K562 (cell line): Measurements from ENCODE around the gene TNFAIP8L1. TPM values are rescaled to one million over a fixed set of nuclear protein-coding genes. Genes with fewer than 3 reads are reported as not detected.
A peak's percentile ranks its signal among the peaks of the same experiment; 100 is the strongest.

Experiments used
- ASH1L ChIP-seq: fragments of 450-650 bp; IDR thresholded peaks from 2 replicates; pipeline ENCODE4 v1.6.1; 2018; ENCODE audit warnings: borderline replicate concordance, mild to moderate bottlenecking, low read depth; ENCODE audit not compliant: partially characterized antibody
- BCL6 ChIP-seq: fragments of 250-450 bp; sonication (Bioruptor Pico); IDR thresholded peaks from 2 replicates; pipeline ENCODE4 v1.4.0; 2020
- HNRNPUL1 ChIP-seq: fragments of 200-400 bp; formaldehyde crosslinking; IDR thresholded peaks from 2 replicates; pipeline ENCODE4 v1.6.1; 2017; ENCODE audit warnings: low read length
- MAZ ChIP-seq, 2 experiments: fragments of 450-650 bp in 1 of 2; sonication (generic) in 1 of 2; formaldehyde crosslinking; IDR thresholded peaks in 1 of 2; conservative IDR thresholded peaks in 1 of 2; 2 replicates each; pipeline versions ENCODE4 v1.4.0 to v1.5.0; 2020; ENCODE audit warnings: mild to moderate bottlenecking in 1 of 2, missing genetic modification reagents in 1 of 2
- NR2C2 ChIP-seq, 2 experiments: fragments of 200-800 bp in 1 of 2; sonication (Bioruptor generic) in 1 of 2; sonication (generic) in 1 of 2; formaldehyde crosslinking in 1 of 2; IDR thresholded peaks; 2 replicates each; pipeline versions ENCODE4 v1.6.1 to v1.8.0; 2016 to 2022; ENCODE audit warnings: mild to moderate bottlenecking in 1 of 2, missing compliant biosample characterization in 1 of 2, missing genetic modification characterization in 1 of 2, missing genetic modification reagents in 1 of 2
- RFX5 ChIP-seq: IDR thresholded peaks from 2 replicates; pipeline ENCODE4 v1.6.1; 2011; ENCODE audit warnings: low read depth, mild to moderate bottlenecking, improper control_type of control experiment, low read length
- SIRT6 ChIP-seq: IDR thresholded peaks from one replicate; pipeline ENCODE4 v1.6.1; 2012; ENCODE audit warnings: low read depth, mild to moderate bottlenecking, control low read depth, inconsistent platforms, low read length, moderate library complexity
- polyA plus RNA-seq, 8 experiments: library from polyadenylated mRNA; depleted of rRNA in 4 of 8; stranded (reverse) in 5 of 8; unstranded in 3 of 8; fragments of >200 nt; fragmentation: Nextera tagmentation in 2 of 8; fragmentation: Illumina TruSeq in 1 of 8; extraction: Ambion mirVana in 2 of 8; extraction: Trizol in 1 of 8; gene quantifications; 2 replicates each; pipeline versions ENCODE4 v1.2.1 to v1.2.3, GENCODE V29; 2011 to 2014; ENCODE audit warnings: inconsistent platforms in 1 of 8, missing spikeins in 1 of 8
- total RNA-seq, 7 experiments: library from RNA; depleted of rRNA in 6 of 7; stranded (reverse); fragments of >200 nt in 6 of 7; fragmentation: Illumina TruSeq in 2 of 7; extraction: Trizol in 2 of 7; gene quantifications; 2 replicates each; pipeline versions ENCODE4 v1.2.1 to v1.2.3, GENCODE V29; 2011 to 2021; ENCODE audit warnings: low replicate concordance in 1 of 7
- TF ChIP-seq, protein P1 (sequence below): fragments of 250-450 bp; sonication (Bioruptor Pico); IDR thresholded peaks from 2 replicates; pipeline ENCODE4 v1.5.0; 2021; ENCODE audit warnings: mild to moderate bottlenecking, moderate library complexity
- TF ChIP-seq, protein P2 (sequence below): sonication (generic); formaldehyde crosslinking; IDR thresholded peaks from 2 replicates; pipeline ENCODE4 v1.8.1; 2023; ENCODE audit warnings: mild to moderate bottlenecking, missing genetic modification reagents
- TF ChIP-seq, protein P3 (sequence below): fragments of 250-450 bp; sonication (Bioruptor Pico); IDR thresholded peaks from 2 replicates; pipeline ENCODE4 v1.4.0; 2020; ENCODE audit warnings: mild to moderate bottlenecking, moderate library complexity
- TF ChIP-seq, protein P4 (sequence below), 2 experiments: fragments of 450-650 bp; formaldehyde crosslinking in 1 of 2; IDR thresholded peaks; 2 replicates each; pipeline versions ENCODE4 v1.4.0 to v1.6.1; 2014 to 2020; ENCODE audit warnings: mild to moderate bottlenecking in 2 of 2, borderline replicate concordance in 1 of 2, low read depth in 1 of 2

Gene TNFAIP8L1
- total and polyA plus RNA-seq, 9 of the 15 experiments (the other 6 are each of a cell fraction or from before 2014, with no cell fraction given), result 0.69 to 9.3 (median 4.9) TPM

DNA sequence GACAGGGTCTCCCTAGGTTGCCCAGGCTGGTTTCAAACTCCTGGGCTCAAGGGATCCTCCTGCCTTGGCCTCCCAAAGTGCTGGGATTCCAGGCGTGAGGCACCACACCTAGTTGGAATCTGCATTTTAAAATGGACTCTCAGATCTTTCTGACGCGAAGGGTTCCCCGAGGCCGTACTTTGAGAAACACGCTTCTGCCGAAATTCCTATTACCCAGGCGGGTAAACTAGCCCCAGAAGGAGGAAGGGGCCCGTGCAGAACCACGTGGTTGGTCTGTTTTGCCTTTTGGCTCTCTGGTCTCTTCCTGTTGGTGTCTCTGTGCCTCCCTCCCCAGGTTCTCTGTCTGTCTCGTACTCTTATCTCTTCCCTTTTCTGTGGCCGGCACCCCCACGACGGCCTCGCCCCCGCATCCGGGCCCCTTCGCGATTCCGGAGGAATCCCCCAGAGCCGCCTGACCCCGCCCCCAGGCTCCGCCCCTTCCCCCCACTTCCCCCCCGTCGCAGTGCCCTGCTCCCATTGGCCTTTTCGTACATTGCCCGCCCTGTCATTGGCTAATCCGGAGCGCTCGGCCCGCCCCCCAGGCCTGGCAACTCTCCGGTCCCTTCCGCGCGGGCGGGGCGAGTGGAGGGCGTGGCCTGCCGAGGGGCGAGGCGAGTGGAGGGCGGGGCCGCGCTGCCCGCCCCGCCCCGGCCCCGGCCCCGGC, at the start of gene TNFAIP8L1 (continued):
- TF ChIP-seq, protein P1, sequence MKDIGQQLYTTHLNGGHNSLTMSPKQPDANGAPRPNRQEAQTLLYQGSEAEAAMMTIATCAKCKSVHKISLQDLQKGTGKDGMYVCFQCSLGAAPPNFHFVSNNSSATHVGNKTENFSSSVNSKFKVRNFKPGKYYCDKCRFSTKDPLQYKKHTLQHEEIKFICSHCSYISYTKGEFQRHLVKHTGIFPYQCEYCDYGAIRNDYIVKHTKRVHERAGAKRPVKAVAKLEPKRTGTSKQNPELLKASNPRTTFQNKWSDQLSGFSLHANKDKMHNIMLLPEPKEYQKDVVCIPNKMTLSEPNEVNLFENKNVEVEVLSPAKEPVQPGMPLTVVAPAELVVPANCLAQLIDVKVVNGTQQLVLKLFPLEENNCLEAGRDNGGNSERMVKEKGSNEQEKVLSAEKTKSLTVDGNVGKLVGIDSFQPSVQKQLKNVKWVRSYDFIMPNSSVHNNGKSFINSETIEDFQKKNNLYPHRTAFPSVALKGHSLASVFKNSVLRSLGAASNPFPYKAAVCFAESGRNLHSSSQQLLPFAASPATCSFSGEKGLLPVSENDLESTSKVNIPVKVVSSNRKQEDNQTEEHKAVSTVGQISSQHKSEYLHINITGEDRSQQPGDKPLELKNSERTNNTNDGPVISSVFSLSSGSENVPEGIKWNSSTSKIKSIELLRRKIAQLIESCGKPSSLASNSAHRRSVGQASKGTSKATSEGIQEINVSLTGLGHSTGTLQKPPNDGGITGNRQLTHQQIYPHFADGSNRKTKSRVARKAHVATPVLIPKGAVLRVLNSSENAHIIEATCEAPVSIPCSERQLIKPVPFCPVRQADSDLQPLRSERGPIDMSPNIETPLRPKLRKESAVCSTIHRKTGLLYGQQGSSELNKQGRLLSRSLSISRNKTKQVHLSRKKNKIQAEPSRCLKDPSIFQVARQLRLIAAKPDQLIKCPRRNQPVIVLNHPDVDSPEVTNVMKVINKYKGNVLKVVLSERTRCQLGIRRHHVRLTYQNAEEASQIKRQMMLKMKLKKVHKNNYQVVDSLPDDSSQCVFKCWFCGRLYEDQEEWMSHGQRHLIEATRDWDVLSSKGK (CRISPR knock-in tag), result no peak
- TF ChIP-seq RFX5 (no peak), HNRNPUL1 (no peak), ASH1L (peak; percentile 59), BCL6 (CRISPR knock-in tag) (no peak), SIRT6 (no peak), MAZ (CRISPR knock-in tag; conservative IDR thresholded peaks at IDR 0.05 in 1 of 2, IDR thresholded peaks at IDR 0.05 in 1 of 2) (peak in 1 of 2 experiments; percentile 82; a peak in 2 of 4 replicates), NR2C2 (CRISPR knock-in tag; IDR thresholded peaks at IDR 0.05) (no peak), NR2C2 (tag; IDR thresholded peaks at IDR 0.05) (peak; percentile 30; the same call in 1 of the 2 replicates)
- TF ChIP-seq, protein P2, sequence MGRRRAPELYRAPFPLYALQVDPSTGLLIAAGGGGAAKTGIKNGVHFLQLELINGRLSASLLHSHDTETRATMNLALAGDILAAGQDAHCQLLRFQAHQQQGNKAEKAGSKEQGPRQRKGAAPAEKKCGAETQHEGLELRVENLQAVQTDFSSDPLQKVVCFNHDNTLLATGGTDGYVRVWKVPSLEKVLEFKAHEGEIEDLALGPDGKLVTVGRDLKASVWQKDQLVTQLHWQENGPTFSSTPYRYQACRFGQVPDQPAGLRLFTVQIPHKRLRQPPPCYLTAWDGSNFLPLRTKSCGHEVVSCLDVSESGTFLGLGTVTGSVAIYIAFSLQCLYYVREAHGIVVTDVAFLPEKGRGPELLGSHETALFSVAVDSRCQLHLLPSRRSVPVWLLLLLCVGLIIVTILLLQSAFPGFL (CRISPR knock-in tag), result no peak
- TF ChIP-seq, protein P3, sequence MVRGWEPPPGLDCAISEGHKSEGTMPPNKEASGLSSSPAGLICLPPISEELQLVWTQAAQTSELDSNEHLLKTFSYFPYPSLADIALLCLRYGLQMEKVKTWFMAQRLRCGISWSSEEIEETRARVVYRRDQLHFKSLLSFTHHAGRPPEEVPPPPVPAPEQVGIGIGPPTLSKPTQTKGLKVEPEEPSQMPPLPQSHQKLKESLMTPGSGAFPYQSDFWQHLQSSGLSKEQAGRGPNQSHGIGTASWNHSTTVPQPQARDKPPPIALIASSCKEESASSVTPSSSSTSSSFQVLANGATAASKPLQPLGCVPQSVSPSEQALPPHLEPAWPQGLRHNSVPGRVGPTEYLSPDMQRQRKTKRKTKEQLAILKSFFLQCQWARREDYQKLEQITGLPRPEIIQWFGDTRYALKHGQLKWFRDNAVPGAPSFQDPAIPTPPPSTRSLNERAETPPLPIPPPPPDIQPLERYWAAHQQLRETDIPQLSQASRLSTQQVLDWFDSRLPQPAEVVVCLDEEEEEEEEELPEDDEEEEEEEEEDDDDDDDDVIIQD (CRISPR knock-in tag), result no peak
- TF ChIP-seq, protein P4, sequence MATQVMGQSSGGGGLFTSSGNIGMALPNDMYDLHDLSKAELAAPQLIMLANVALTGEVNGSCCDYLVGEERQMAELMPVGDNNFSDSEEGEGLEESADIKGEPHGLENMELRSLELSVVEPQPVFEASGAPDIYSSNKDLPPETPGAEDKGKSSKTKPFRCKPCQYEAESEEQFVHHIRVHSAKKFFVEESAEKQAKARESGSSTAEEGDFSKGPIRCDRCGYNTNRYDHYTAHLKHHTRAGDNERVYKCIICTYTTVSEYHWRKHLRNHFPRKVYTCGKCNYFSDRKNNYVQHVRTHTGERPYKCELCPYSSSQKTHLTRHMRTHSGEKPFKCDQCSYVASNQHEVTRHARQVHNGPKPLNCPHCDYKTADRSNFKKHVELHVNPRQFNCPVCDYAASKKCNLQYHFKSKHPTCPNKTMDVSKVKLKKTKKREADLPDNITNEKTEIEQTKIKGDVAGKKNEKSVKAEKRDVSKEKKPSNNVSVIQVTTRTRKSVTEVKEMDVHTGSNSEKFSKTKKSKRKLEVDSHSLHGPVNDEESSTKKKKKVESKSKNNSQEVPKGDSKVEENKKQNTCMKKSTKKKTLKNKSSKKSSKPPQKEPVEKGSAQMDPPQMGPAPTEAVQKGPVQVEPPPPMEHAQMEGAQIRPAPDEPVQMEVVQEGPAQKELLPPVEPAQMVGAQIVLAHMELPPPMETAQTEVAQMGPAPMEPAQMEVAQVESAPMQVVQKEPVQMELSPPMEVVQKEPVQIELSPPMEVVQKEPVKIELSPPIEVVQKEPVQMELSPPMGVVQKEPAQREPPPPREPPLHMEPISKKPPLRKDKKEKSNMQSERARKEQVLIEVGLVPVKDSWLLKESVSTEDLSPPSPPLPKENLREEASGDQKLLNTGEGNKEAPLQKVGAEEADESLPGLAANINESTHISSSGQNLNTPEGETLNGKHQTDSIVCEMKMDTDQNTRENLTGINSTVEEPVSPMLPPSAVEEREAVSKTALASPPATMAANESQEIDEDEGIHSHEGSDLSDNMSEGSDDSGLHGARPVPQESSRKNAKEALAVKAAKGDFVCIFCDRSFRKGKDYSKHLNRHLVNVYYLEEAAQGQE (IDR thresholded peaks at IDR 0.05; ENCODE audit: borderline replicate concordance), result peak; percentile 32; the same call in 1 of the 2 replicates
- TF ChIP-seq, protein P4 (CRISPR knock-in tag; IDR thresholded peaks at IDR 0.05; ENCODE audit: low read depth), result no peak
